Ovary (tissue), 9 donors: Measurements from ENCODE around the gene CCDC7. TPM values are rescaled to one million over a fixed set of nuclear protein-coding genes. Genes with fewer than 3 reads are reported as not detected.

Experiments used
- polyA plus RNA-seq, 2 donors: library from polyadenylated mRNA; stranded (reverse); fragments of 200-250 nt in 1 of 2; fragments of 350-450 nt in 1 of 2; fragmentation: Illumina TruSeq in 1 of 2; extraction: RNeasy Lipid Tissue Mini Kit (QIAGEN cat#74804) in 1 of 2; gene quantifications; one replicate each; pipeline ENCODE4 v1.2.3, GENCODE V29; 2013 to 2014
- total RNA-seq, 7 donors: library from RNA; depleted of rRNA in 2 of 7; stranded (reverse); fragments of >200 nt in 2 of 7; fragmentation: NEBNext Ultra II Directional in 3 of 7; extraction: Animal tissue kit (Norgen Biotek cat#: 25700) in 3 of 7; gene quantifications; one replicate each; pipeline versions ENCODE4 v1.1.0 to v1.2.4, GENCODE V29; 2016 to 2023
- donor health status: DM: no; HTN: no; CAD: no; lungs with moderate emphysema.
- donor health status: DM: no; HTN: no; CAD: no.
- donor health status: Bipolar disorder and iron deficiency.
- donor health status: DM: yes; HTN: yes; CAD: no.
- donor health status: DM: no; HTN: no; CAD: no.
- donor health status: DM: yes; HTN: yes; CAD: no.

Gene CCDC7
- total and polyA plus RNA-seq, 9 donors = 1.2 to 83.4 (median 47.2) TPM

Other genes with a start within 250 kb of the CCDC7 start
- gene EPC1, start 99.0 kb upstream of the CCDC7 start, total RNA-seq = 10 to 100 TPM; 35.6 to 52.9 (median 42.9) TPM
- 10 to 100 TPM; 31.8 to 40.7 TPM for gene EPC1, start 99.0 kb upstream of the CCDC7 start, polyA plus RNA-seq